HG03159 (cell line): ENCODE results near the gene ADPRM.
A peak's percentile ranks its signal among the peaks of the same experiment; 100 is the strongest.
"Not testable (repeated sequence)": the region's sequence is repeated elsewhere in the genome, so short reads cannot be mapped to it uniquely, and the experiment has no call there.

Source experiments
- ATAC-seq: cut with Tn5 transposase; IDR thresholded peaks from one replicate; pipeline ENCODE4 v1.9.1; 2021; ENCODE audit warnings: mild to moderate bottlenecking, moderate library complexity; ENCODE audit not compliant: unreplicated experiment

Gene ADPRM

GRCh38 chr17:10698096-10698818, 863 bp downstream of the ADPRM start:
- ATAC-seq, result no peak

GRCh38 chr17:10699856-10700255, 2.5 kb downstream of the ADPRM start:
- no peak for ATAC-seq

- no peak for ATAC-seq
These were observed 5.2 kb downstream of the ADPRM start for GRCh38 chr17:10702574-10702973.

- ATAC-seq, result no peak
These were observed 8.3 kb downstream of the ADPRM start for GRCh38 chr17:10705727-10706126.

- ATAC-seq, result no peak
These were observed 15.9 kb downstream of the ADPRM start for GRCh38 chr17:10713318-10713717.

- ATAC-seq, result no peak
These were observed 18.8 kb downstream of the ADPRM start for GRCh38 chr17:10716218-10716617.

- ATAC-seq, result no peak
These were observed 21.2 kb downstream of the ADPRM start for GRCh38 chr17:10718547-10718946.

GRCh38 chr17:10724546-10725195, 27.3 kb downstream of the ADPRM start:
- no peak for ATAC-seq

GRCh38 chr17:10725262-10725661, 27.9 kb downstream of the ADPRM start:
- ATAC-seq, result no peak

- ATAC-seq, result no peak
These were observed 28.8 kb downstream of the ADPRM start for GRCh38 chr17:10726196-10726595.

- no peak for ATAC-seq
These were observed 29.8 kb downstream of the ADPRM start for GRCh38 chr17:10727192-10727591.

- no peak for ATAC-seq
These were observed 31.0 kb downstream of the ADPRM start for GRCh38 chr17:10728331-10728892.

- ATAC-seq, result peak; percentile 66
These were observed 32.2 kb downstream of the ADPRM start, which contains the start of gene TMEM220 for GRCh38 chr17:10729334-10730193. Gene TMEM220, minus strand, starts transcription at chr17:10730023. Its CDS starts 172 bp downstream, at chr17:10729851.

GRCh38 chr17:10730247-10730646, 32.9 kb downstream of the ADPRM start:
- not testable (repeated sequence) for ATAC-seq

- ATAC-seq, result no peak
These were observed 34.0 kb downstream of the ADPRM start for GRCh38 chr17:10731408-10731879.

GRCh38 chr17:10732121-10732520, 34.7 kb downstream of the ADPRM start:
- not testable (repeated sequence) for ATAC-seq

GRCh38 chr17:10733666-10734065, 36.3 kb downstream of the ADPRM start:
- ATAC-seq, result no peak

- ATAC-seq, result no peak
These were observed 37.9 kb downstream of the ADPRM start for GRCh38 chr17:10735251-10735650.

- no peak for ATAC-seq
These were observed 38.4 kb downstream of the ADPRM start for GRCh38 chr17:10735821-10736220.

GRCh38 chr17:10737168-10737622, 39.8 kb downstream of the ADPRM start:
- ATAC-seq, result no peak

- no peak for ATAC-seq
These were observed 40.3 kb downstream of the ADPRM start for GRCh38 chr17:10737736-10738135.
